ENCODE data around the gene PAM. TPM values are rescaled to one million over a fixed set of nuclear protein-coding genes. Genes with fewer than 3 reads are reported as not detected.

The PAM gene
- total RNA-seq, 2 donors from 2014 or later: 69.2 to 124 TPM

- Histone ChIP-seq H3K27ac (no peak overlapping the region), H3K27me3 (no peaks in the 10 kb centered on the region), H3K4me3 (no peak overlapping the region), H3K36me3 (no peaks in the 10 kb centered on the region), H3K9me3 (no peaks in the 10 kb centered on the region), H3K9ac (ENCODE audit: low read depth in 2 of 2, low read length in 2 of 2) (no peak overlapping the region), H3K4me1 (no peaks in the 10 kb centered on the region)
- no peak for DNase-seq
- no peak for TF ChIP-seq CTCF (IDR thresholded peaks at IDR 0.05)
- intact Hi-C loops (cut with DNase I): no loop called here
Observed at GRCh38 chr5:102958481-102959011, 203.4 kb downstream of the PAM start.

GRCh38 chr5:102959055-102959454, 203.9 kb downstream of the PAM start:
- Histone ChIP-seq H3K4me3 (no peak overlapping the region), H3K27ac (no peak overlapping the region), H3K4me1 (no peaks in the 10 kb centered on the region), H3K36me3 (no peaks in the 10 kb centered on the region), H3K27me3 (no peaks in the 10 kb centered on the region), H3K9ac (ENCODE audit: low read depth in 2 of 2, low read length in 2 of 2) (no peak overlapping the region), H3K9me3 (no peaks in the 10 kb centered on the region)
- DNase-seq: no peak
- no peak for TF ChIP-seq CTCF (IDR thresholded peaks at IDR 0.05)
- intact Hi-C loops (cut with DNase I): no loop called here

GRCh38 chr5:102961671-102962070, 206.6 kb downstream of the PAM start:
- no peak overlapping the region for H3K4me3 ChIP-seq
- no peak overlapping the region for H3K9ac ChIP-seq (ENCODE audit: low read depth in 2 of 2, low read length in 2 of 2)
- TF ChIP-seq CTCF (IDR thresholded peaks at IDR 0.05): no peak
- intact Hi-C loops (cut with DNase I): no loop called here
- no peaks in the 10 kb centered on the region for H3K36me3 ChIP-seq
- no peak overlapping the region for H3K27ac ChIP-seq
- H3K27me3 ChIP-seq: no peaks in the 10 kb centered on the region
- no peak for DNase-seq
- no peaks in the 10 kb centered on the region for H3K4me1 ChIP-seq
- H3K9me3 ChIP-seq: no peaks in the 10 kb centered on the region

GRCh38 chr5:102965653-102966052, 210.5 kb downstream of the PAM start:
- H3K36me3 ChIP-seq: no peaks in the 10 kb centered on the region
- H3K27ac ChIP-seq: no peak overlapping the region
- no peak for TF ChIP-seq CTCF (IDR thresholded peaks at IDR 0.05)
- DNase-seq: no peak
- intact Hi-C loops (cut with DNase I): no loop called here
- H3K4me1 ChIP-seq: no peaks in the 10 kb centered on the region
- no peaks in the 10 kb centered on the region for H3K9me3 ChIP-seq
- H3K9ac ChIP-seq (ENCODE audit: low read depth in 2 of 2, low read length in 2 of 2): no peak overlapping the region
- no peak overlapping the region for H3K4me3 ChIP-seq
- H3K27me3 ChIP-seq: no peaks in the 10 kb centered on the region

GRCh38 chr5:102969641-102970040, 214.5 kb downstream of the PAM start:
- H3K4me3 ChIP-seq: no peak overlapping the region
- H3K4me1 ChIP-seq: no peaks in the 10 kb centered on the region
- H3K9me3 ChIP-seq: no peaks in the 10 kb centered on the region
- H3K9ac ChIP-seq (ENCODE audit: low read depth in 2 of 2, low read length in 2 of 2): no peak overlapping the region
- no peak for TF ChIP-seq CTCF (IDR thresholded peaks at IDR 0.05)
- intact Hi-C loops (cut with DNase I): loop anchor here (5.0 to 10.0 kb wide), 2 partner anchors 187 to 375 kb away; no protein-coding TSS in a partner anchor
- no peak overlapping the region for H3K27ac ChIP-seq
- DNase-seq: no peak
- H3K27me3 ChIP-seq: no peaks in the 10 kb centered on the region
- no peaks in the 10 kb centered on the region for H3K36me3 ChIP-seq

Measured in colonic mucosa (tissue), 4 donors.